Measurements from ENCODE around the gene WDR1.

- TF ChIP-seq, protein P1, sequence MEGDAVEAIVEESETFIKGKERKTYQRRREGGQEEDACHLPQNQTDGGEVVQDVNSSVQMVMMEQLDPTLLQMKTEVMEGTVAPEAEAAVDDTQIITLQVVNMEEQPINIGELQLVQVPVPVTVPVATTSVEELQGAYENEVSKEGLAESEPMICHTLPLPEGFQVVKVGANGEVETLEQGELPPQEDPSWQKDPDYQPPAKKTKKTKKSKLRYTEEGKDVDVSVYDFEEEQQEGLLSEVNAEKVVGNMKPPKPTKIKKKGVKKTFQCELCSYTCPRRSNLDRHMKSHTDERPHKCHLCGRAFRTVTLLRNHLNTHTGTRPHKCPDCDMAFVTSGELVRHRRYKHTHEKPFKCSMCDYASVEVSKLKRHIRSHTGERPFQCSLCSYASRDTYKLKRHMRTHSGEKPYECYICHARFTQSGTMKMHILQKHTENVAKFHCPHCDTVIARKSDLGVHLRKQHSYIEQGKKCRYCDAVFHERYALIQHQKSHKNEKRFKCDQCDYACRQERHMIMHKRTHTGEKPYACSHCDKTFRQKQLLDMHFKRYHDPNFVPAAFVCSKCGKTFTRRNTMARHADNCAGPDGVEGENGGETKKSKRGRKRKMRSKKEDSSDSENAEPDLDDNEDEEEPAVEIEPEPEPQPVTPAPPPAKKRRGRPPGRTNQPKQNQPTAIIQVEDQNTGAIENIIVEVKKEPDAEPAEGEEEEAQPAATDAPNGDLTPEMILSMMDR (IDR thresholded peaks at IDR 0.05) = no peak
- no peak for TF ChIP-seq POLR2A (IDR thresholded peaks at IDR 0.05)
Measured at GRCh38 chr4:10051517-10052135, 65.0 kb downstream of the WDR1 start.
